ENCODE data around the gene HS6ST3.
"Not testable (repeated sequence)": the region's sequence is repeated elsewhere in the genome, so short reads cannot be mapped to it uniquely, and the experiment has no call there.

Gene HS6ST3

DNA sequence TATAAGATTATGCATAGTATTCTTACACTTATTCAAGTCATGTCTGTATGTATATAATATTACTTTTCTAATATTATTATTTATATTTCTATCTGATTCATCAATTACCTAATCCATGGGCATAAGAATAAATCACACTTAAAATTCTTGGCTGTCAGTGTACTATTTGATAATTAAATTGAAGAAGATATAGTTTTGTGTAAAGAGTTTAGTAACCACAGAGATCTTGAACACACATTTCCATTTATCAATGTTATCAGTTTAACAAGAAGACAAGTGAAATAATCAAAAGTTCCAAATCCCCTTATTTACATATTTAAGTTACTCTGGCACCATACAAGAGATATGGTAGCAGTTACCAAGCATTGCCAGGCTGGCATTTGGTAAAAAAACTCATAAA is 659.9 kb downstream of the HS6ST3 start:
- no peak for DNase-seq

DNA sequence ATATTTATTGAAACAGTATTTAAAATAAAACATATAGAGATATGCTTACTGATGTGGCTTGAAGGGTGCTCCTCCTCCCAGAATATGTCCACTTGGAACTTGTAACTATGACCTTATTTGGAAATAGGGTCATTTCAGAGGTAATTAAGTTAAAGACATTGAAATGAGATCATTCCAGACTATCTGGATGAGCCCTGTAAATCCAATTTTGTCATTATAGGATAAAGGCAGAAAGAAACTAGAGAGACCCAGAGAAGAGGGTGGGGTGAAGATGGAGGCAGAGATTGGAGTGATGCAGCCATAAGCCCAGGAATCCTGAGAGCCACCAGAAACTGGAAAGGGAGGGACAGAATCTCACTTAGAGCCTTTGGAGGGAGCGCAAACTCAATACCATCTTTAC is 661.2 kb downstream of the HS6ST3 start:
- no peak for DNase-seq

GRCh38 chr13:96762876-96763275 is 673.0 kb downstream of the HS6ST3 start:
- DNase-seq, result no peak

DNA sequence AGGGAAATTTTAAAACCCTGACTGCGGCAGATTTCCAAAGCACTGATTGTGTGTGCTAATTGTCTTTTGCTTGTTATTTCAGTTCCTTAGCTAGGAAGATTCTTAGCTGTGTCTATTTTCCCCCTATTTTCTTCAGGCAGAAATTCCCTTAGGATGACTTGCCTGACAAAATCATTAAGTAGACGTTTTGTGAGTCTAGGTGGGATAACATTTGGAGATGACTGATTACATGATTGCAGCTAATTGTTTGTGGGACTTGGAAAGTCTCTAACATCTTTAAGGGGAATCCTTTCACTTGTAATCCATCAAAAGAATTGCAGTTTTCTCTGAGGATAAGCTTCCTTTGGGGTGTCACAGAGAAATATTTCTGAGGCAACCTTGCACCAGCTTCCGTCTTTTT is 676.4 kb downstream of the HS6ST3 start:
- no peak for DNase-seq

DNA sequence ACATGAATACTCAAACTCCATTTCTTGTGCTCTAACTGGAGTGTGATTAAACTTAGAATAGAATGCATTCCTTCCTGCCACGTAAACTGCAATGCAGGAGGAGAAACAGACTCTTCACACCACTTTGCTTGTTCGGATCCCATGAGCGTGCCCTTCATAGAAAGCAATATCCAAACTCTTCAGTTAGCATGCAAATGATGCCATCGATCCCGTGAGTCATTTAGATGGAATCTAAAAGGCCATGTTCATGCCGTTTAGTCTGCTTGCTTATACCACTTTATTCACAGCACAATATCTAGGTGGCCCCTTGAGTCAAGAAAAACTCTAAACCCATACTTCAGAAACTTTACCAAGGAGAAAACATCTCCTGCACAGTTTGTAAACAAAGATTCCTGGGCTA is 678.6 kb downstream of the HS6ST3 start:
- no peak for DNase-seq

GRCh38 chr13:96769874-96770273 is 680.0 kb downstream of the HS6ST3 start:
- no peak for DNase-seq

DNA sequence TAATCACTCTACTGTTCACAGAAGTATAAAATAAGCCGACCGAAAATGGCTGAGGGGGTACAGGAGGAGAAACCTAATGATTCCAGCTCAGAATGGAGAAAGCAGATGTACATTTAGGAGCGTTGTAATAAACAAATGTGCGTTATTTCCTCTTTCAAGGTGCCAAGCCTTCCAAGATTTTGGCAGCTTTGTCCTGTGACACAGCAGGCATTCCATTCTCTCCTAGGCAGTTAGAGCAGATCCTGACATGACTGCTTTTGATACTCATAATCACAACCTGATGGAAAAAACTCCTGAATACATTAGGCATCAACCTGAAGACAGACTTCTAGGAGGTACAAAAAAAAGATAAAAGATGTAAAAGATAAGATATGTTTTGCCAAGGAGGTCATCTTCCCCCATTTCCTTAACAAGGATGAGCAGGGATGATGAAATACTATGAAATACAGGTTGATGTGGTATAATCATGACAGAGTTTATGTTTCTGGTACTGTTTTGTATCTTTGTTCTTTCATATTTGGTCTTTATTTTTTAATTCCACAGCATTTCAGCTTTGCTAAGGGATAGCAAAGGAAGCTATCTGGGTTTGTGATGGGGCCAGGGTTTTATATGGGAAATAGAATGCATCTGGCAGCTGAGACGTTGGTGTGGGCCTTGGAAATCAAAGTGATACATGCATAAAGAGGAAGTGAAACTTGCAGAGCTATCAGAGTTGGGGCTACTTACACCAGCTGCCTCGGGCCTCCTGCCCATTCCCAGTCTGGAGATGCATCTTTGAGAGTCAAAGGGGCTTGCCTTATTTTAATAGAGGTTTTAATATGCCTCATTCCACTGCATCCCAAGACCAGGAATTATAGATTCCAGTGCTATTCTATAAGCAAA is 681.8 kb downstream of the HS6ST3 start:
- no peak for DNase-seq

GRCh38 chr13:96772426-96772825 is 682.5 kb downstream of the HS6ST3 start:
- no peak for DNase-seq

GRCh38 chr13:96778302-96778701 is 688.4 kb downstream of the HS6ST3 start:
- DNase-seq, result not testable (repeated sequence)

DNA sequence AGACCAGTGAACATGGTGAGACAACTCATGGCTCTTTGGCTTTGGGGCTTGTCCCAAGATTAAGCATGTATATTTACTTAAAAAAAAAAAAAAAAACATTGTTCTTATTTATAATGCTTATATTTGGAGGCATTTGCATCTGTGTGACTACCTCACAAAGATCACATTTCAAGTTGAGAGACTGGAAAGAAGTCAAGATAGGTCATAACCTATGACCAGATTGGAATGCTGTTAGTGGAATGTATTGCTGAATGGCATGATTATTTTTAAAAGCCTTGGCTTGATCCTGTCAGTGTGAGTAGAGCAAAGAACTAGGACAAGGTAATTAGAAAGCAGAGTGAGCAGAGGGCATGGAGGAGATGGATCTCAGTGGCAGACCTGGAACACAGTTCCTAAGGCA is 689.8 kb downstream of the HS6ST3 start:
- no peak for DNase-seq

DNA sequence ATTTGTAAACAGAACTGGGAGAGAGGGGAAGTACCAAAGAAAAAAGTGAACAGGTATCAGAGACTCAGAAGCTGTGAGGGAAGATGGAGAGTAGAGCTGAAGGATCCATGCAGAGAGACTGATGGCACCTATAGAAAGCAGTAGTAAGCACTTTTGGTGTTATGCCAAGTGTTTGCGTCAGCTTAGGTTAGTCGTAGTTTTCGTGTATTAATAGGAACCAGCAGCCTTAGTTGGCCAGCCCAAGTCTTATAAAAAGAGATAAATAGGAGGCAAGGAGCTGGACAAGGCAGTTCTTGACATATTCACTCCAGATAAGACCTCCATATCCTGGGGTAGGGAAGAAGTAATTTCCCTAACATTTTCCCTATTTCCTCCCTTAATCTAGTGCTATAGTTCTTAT is 690.2 kb downstream of the HS6ST3 start:
- no peak for DNase-seq

DNA sequence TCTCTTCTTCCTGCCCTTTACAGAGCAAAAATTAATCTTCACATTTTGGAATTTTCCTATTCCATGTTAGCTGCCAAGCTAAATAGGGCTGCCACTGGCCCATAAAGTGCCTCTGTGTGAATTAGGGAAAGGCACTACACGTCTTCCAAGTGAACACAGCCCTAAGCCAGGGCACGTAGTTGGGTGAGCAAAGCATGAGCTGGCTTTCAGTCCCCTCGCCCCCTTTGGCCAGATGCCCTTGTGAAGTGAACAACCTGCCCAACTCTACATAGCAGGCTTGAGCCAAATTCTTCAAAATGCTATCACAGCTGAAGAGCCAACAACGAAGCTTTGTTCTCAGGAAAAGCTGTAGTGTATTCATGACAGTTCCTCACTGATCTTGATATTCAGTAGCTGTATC is 691.2 kb downstream of the HS6ST3 start:
- DNase-seq, result no peak

DNA sequence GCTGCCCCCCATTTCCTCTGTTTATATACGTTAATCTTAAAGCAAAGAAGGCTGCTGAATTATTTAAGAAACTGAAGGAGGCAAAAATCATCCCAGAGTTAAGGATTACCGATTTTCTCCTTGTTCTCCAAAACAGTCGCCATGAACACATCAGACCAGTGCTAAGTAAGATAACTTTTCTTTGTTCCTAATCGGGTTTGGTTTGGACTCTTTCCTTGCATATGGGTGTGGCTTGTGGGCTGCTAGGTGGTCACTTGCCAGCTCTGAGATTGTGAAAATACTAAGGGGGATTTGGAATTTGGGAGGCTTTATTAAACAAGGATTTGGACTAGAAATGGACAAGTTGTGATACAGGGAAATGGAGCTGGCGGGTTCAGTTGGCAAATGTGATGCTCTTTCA is 692.3 kb downstream of the HS6ST3 start:
- DNase-seq, result no peak

DNA sequence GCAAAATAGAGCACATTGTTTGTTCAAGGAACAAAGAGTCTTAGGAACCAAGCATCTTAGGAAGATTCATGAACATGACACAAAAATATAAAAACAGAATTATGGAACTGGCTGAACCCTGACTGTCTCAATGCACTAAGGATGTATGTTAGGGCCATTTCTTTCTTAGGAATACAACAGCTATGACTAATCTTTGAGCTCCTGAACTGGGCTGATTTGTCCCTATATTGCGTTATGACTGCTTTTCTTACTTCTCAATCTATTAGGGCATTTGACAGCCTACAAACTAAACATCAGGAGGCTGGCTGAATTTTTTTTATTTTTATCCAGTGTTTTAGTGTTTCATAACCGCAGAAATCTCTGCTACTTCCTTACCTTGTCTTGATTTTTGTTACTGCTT is 693.1 kb downstream of the HS6ST3 start:
- DNase-seq, result no peak

GRCh38 chr13:96783511-96783910 is 693.6 kb downstream of the HS6ST3 start:
- DNase-seq, result no peak

DNA sequence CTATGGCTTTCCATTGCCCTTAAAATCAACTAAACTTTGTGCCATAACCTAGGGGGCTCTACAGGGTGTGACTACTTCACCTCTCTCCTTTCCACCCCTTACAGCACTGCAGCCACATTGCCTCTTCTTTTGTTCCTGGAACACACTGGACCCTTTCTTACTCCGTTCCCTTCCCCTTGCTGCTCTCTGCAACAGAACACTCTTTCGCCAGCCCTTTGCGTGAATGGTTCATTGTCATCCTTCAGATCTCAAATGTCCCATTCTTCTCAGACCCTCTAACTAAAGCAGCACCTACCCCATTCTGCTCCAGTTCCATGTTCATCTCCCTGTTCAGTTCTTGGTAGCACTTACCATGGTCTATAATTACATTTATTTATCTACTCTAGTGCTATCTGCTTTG is 696.1 kb downstream of the HS6ST3 start:
- no peak for DNase-seq

DNA sequence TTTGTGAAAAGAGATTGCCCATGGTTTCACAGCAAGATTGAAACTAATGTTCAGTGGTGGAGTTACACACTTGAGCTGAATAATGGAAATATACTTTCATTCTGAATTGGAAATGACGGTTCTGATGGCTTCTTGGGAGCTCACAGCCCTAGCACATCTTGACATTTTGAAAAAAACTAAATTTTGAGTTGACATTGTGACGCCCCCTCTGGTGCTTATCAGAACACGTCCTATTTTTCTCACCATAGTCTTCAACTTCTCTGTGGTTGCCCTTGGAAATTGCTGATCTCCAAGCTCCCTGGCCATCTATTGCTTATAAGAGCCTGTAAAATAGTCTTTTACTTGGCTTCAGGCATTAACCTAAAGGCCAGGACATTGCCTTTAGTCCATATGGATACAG is 702.3 kb downstream of the HS6ST3 start:
- no peak for DNase-seq

GRCh38 chr13:96792736-96793403 is 703.0 kb downstream of the HS6ST3 start:
- no peak for DNase-seq

- no peak for DNase-seq
These were observed 703.5 kb downstream of the HS6ST3 start for GRCh38 chr13:96793404-96793755.

DNA sequence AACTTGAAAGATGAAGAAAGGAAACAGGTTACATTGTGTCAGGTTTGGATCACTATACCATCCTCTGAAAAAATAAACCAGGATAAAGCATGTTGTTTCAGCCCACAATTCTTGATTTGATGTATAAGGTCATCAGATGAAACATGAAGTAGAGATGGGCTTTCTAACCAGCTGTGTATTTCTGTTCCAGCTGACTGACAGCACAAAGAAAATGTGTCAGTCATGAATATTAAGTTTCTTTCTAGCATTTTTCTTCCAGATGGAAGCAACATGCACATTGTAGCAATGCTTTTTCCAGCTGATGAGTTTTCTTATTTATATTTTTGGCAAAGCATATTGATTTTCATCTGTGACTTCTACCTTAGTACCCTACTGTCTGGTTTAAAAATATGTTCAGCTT is 704.8 kb downstream of the HS6ST3 start:
- DNase-seq, result no peak

DNA sequence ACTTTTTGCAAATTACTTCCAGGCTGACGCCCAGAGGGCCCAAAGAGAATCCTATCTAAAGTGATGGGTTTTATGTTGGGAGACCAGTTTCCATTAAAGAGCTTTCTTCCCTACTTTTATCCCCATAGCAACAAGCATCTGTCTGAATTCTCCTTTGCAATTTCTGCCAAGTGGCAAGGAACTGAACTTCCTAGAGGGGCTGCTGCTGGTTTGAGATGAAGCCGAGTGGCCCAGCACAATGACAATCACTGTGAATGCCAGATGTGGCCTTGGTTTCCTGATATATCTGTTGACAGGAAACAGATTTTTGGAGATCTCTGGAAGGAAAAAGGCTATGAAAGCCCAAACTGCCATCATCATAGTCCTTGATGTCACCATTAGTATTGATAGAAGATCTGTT is 705.8 kb downstream of the HS6ST3 start:
- no peak for DNase-seq

- DNase-seq, result no peak
These were observed 706.3 kb downstream of the HS6ST3 start for GRCh38 chr13:96796091-96796633.

DNA sequence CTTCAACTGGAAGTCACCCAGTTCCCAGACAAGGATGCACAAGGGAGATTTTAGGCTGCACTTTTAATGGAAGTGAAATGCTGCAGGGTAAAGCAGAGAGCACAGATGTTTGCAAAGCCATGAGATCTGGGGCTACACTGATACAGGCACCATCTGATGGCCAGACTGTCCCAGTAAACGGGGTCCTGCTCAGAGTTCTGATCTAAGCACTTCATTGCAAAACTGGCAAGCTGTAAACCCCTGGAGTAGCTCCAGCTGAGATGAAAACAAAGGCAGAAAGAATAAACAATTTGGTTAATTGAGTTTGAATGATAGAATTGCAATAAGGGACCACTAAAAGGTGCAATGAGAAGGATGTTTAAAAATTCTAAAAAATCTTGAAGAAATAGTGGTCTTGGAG is 707.2 kb downstream of the HS6ST3 start:
- no peak for DNase-seq

DNA sequence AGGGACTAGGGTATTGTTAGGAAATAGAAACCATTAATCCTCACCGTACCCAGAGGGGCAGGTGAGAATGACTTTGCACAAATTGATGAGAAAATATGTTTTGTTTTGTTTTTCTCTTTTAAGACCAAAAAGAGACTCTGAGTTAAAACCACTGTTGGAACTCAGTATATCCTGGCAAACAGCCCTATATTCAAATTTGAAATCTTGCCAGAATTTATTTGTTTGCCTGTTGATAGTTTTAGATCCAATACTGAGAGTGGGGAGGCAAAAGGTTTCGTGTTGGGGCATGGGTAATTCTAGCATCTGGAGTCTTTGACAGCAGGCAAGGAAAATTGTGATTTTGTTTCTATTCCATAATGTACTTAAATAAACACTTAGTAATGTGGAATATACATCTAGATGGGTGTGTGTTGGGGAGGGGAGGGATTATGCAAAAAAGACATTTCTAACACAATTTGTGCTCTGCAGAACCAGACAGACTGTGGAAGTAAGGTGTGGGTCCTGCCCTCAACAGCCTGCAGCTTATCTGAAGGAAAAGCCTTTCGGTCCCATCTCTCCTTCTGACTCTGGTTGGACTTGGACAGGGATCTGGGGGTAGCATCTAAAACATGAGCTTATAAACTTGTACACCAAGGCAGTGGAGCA is 713.7 kb downstream of the HS6ST3 start:
- no peak for DNase-seq

Measured in T1000 (cell line).